HepG2 (cell line): ENCODE data around the gene RERE.

ENCODE experiments used
- CTCF ChIP-seq: sonication (generic); formaldehyde crosslinking; IDR thresholded peaks from 2 replicates; pipeline ENCODE4 v1.5.0; 2020; ENCODE audit warnings: mild to moderate bottlenecking, missing genetic modification reagents, moderate library complexity
- FOXK1 ChIP-seq: sonication (generic); formaldehyde crosslinking; IDR thresholded peaks from 2 replicates; pipeline ENCODE4 v1.4.0; 2020; ENCODE audit warnings: low read depth, missing genetic modification reagents, borderline replicate concordance
- HCFC1 ChIP-seq: fragments of 150-350 bp; IDR thresholded peaks from 2 replicates; pipeline ENCODE4 v1.6.1; 2014; ENCODE audit warnings: low read depth, low read length
- JUNB ChIP-seq: sonication (generic); formaldehyde crosslinking; IDR thresholded peaks from 2 replicates; pipeline ENCODE4 v1.8.0; 2022; ENCODE audit warnings: missing genetic modification reagents, mild to moderate bottlenecking, borderline replicate concordance
- MAX ChIP-seq: IDR thresholded peaks from 2 replicates; pipeline ENCODE4 v1.6.1; 2012; ENCODE audit warnings: inconsistent platforms
- POLR2A ChIP-seq, 2 experiments: IDR thresholded peaks; 2 replicates each; pipeline ENCODE4 v1.6.1; 2011; ENCODE audit warnings: low read depth in 2 of 2, low read length in 2 of 2, mild to moderate bottlenecking in 1 of 2, moderate library complexity in 1 of 2; ENCODE audit not compliant: insufficient read depth in 1 of 2
- RFX5 ChIP-seq: IDR thresholded peaks from 2 replicates; pipeline ENCODE4 v1.6.1; 2011; ENCODE audit warnings: low read depth, low read length, improper control_type of control experiment
- ZNF282 ChIP-seq: fragments of 450-650 bp; IDR thresholded peaks from 2 replicates; pipeline ENCODE4 v1.6.1; 2018; ENCODE audit not compliant: partially characterized antibody
- ZNF430 ChIP-seq: sonication (generic); formaldehyde crosslinking; IDR thresholded peaks from 2 replicates; pipeline ENCODE4 v1.9.0; 2021; ENCODE audit warnings: mild to moderate bottlenecking, missing genetic modification reagents
- ZNF557 ChIP-seq: sonication (generic); formaldehyde crosslinking; IDR thresholded peaks from 2 replicates; pipeline ENCODE4 v1.4.0; 2020; ENCODE audit warnings: missing genetic modification reagents
- ZNF737 ChIP-seq: sonication (generic); formaldehyde crosslinking; IDR thresholded peaks from 2 replicates; pipeline ENCODE4 v1.5.0; 2020; ENCODE audit warnings: missing genetic modification reagents, mild to moderate bottlenecking, borderline replicate concordance
- ZNF749 ChIP-seq: sonication (generic); formaldehyde crosslinking; IDR thresholded peaks from 2 replicates; pipeline ENCODE4 v1.8.0; 2022; ENCODE audit warnings: mild to moderate bottlenecking, missing genetic modification reagents, moderate library complexity, borderline replicate concordance
- ZNF878 ChIP-seq: sonication (generic); formaldehyde crosslinking; IDR thresholded peaks from 2 replicates; pipeline ENCODE4 v1.8.1; 2023; ENCODE audit warnings: mild to moderate bottlenecking, missing genetic modification reagents, moderate library complexity

GRCh38 chr1:8523666-8524206, 293.7 kb downstream of the RERE start:
- TF ChIP-seq JUNB (CRISPR knock-in tag) (no peak), ZNF737 (no peak), ZNF282 (no peak), RFX5 (no peak), HCFC1 (no peak), CTCF (CRISPR knock-in tag) (no peak), ZNF430 (no peak), ZNF557 (no peak), ZNF749 (CRISPR knock-in tag) (no peak), POLR2A (IDR thresholded peaks at IDR 0.05; ENCODE audit: insufficient read depth in 1 of 2, low read depth in 2 of 2, low read length in 2 of 2) (no peak), ZNF878 (no peak), FOXK1 (no peak), MAX (no peak)
